Ramos (cell line): ENCODE measurements around the gene NLRP14.

Source experiments
- in situ Hi-C: fragments of 300-500 bp; cut with MboI; formaldehyde crosslinking; loops from one replicate; pipeline ENCODE4 v1.14.3; 2022; ENCODE audit warnings: low sequenced_read_pairs; ENCODE audit not compliant: unreplicated experiment

The NLRP14 gene, protein sequence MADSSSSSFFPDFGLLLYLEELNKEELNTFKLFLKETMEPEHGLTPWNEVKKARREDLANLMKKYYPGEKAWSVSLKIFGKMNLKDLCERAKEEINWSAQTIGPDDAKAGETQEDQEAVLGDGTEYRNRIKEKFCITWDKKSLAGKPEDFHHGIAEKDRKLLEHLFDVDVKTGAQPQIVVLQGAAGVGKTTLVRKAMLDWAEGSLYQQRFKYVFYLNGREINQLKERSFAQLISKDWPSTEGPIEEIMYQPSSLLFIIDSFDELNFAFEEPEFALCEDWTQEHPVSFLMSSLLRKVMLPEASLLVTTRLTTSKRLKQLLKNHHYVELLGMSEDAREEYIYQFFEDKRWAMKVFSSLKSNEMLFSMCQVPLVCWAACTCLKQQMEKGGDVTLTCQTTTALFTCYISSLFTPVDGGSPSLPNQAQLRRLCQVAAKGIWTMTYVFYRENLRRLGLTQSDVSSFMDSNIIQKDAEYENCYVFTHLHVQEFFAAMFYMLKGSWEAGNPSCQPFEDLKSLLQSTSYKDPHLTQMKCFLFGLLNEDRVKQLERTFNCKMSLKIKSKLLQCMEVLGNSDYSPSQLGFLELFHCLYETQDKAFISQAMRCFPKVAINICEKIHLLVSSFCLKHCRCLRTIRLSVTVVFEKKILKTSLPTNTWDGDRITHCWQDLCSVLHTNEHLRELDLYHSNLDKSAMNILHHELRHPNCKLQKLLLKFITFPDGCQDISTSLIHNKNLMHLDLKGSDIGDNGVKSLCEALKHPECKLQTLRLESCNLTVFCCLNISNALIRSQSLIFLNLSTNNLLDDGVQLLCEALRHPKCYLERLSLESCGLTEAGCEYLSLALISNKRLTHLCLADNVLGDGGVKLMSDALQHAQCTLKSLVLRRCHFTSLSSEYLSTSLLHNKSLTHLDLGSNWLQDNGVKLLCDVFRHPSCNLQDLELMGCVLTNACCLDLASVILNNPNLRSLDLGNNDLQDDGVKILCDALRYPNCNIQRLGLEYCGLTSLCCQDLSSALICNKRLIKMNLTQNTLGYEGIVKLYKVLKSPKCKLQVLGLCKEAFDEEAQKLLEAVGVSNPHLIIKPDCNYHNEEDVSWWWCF

GRCh38 chr11:7020183-7020917 lies at the start of gene NLRP14, which contains the start of gene ZNF214:
Gene NLRP14, plus strand, starts transcription at chr11:7020479. Its CDS starts 18,108 bp downstream, at chr11:7038587.
Gene ZNF214, minus strand, starts transcription at chr11:7020346. Its CDS starts 17,511 bp downstream, at chr11:7002835.
- in situ Hi-C loops, result no loop called here

GRCh38 chr11:6979365-6979764 lies 40.9 kb upstream of the NLRP14 start:
- in situ Hi-C loops, result no loop called here

DNA sequence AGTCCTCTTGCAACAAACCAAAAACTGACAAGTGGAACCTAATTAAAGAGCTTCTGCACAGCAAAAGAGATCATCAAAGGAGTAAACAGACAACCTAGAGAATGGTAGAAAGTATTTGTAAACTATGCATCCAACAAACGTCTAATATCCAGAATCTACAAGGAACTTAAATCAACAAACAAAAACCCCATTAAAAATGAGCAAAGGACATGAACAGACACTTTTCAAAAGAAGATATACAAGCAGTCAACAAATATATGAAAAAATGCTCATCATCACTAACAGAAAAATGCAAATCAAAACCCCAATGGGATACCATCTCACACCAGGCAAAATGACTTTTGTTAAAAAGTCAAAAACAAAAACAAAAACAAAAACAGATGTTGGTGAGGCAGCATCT lies 33.8 kb upstream of the NLRP14 start:
- in situ Hi-C loops, result no loop called here

- in situ Hi-C loops, result no loop called here
These were observed 31.8 kb upstream of the NLRP14 start for GRCh38 chr11:6988506-6988905.

GRCh38 chr11:6991227-6991626 lies 29.1 kb upstream of the NLRP14 start:
- in situ Hi-C loops, result no loop called here

GRCh38 chr11:6992026-6992425 lies 28.3 kb upstream of the NLRP14 start:
- in situ Hi-C loops, result no loop called here

- in situ Hi-C loops, result no loop called here
These were observed 27.5 kb upstream of the NLRP14 start for GRCh38 chr11:6992457-6993417.

DNA sequence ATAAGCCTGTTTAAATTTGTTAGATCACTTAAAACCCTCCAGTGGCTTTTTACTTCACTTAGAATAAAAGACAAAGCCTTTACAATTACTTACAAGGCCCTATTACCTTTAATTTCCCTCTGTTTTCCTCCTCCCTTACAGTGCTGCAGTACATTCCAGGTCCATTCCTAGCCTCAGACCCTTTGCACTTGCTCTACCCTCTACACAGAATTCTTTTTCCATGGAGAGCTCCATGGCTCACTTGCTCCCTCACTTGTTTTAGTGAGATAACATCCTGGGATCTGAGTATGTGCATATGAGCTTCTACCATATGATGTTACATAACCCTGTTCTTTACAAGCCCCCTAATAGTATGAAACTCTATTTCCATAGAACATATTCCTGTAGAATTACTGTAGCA lies 24.6 kb upstream of the NLRP14 start:
- in situ Hi-C loops, result no loop called here

GRCh38 chr11:7004482-7004881 lies 15.8 kb upstream of the NLRP14 start:
- in situ Hi-C loops, result no loop called here

DNA sequence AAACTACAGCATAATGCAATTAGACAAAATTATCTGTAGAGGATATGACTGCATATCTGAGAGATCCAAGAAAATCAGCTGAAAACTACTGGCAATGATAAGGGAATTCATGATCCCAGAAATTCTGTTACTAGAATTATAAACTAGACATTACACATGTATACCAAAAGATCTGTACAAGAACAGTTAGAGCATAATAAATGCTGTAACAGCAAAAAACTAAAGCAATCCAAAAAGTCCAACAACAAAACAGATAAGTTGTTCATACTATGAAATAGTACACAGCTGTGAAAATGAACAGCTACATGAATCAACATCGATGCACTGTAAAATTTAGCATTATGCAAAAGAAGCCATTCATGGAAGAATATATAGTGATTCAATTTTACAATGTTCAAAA lies 6.2 kb upstream of the NLRP14 start:
- in situ Hi-C loops, result no loop called here

DNA sequence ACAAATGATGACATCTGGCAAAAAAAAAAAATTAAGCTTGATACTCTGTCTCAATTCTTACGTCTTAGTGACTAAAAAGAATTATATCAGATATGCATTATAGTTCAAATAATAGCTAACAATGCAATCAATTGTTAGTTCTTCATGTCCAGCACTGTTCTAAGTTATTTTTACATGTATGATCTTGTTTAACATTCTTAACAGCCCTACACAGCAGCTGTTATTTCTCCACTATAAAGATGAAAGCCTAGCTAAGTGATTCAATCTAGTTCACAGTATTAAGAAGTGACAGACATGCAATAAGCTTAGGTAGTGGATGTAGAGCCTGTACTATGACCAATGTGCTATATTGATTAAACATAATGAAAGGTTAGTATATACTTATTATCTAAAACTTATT lies 4.3 kb upstream of the NLRP14 start:
- in situ Hi-C loops, result no loop called here

- in situ Hi-C loops, result no loop called here
These were observed 638 bp upstream of the NLRP14 start for GRCh38 chr11:7019500-7020182.

DNA sequence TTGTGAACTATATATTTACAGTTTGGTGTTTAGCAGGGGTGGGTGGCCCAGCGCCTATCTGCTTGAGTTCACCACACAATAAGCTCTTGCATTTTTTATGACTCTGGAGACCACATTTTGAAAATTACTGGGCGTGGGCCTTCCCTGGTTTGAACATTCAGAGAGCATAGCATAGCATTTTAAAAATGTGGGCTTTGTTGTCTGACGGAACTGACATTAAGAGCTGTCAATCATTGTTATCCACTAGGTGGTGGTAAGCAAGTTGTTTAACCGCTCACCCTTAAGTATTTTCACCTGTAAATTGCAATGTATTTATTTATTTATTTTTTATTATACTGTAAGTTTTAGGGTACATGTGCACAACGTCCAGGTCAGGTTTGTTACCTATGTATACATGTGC lies 1.0 kb downstream of the NLRP14 start:
- in situ Hi-C loops, result no loop called here

- in situ Hi-C loops, result no loop called here
These were observed 7.9 kb downstream of the NLRP14 start for GRCh38 chr11:7028141-7028540.

DNA sequence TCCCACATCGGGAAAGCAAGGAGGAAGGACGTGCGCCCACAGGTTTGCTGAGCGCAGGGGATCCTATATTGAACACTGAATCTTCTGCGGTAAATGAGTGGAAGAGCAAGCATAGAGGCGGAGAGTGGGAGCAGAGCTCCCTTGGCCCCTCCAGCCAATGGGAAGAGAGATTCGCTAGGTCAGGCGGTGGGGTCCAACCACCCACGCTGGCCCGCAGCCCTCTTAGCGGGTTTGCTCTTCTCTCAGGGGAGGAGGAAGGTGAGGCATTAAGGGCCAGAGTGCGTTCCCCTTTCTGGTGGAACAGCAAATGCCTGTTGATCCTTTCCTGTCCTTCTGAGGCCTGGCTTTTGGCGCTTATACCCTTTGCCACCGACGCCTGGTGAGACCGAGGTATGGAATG lies 10.6 kb downstream of the NLRP14 start:
- in situ Hi-C loops, result no loop called here

DNA sequence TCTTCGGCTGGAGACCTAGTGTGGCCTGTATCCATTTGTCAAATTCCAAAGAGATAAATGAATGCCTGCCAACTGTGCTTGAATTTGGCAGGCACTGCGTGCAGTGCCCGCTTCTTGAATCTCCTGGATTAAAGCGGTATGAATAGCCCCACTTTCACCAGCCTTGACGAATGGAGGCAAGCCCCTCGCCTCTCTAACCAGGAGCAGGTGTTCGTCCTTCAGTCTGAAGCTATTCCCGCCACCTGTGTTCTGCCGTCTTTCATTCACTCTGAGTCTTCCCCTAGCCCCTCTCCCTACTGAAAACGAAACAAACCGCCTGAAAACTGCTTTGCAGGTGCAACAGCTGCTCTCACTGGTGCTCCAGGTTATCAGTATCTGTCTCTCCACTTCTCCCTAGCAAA lies 11.2 kb downstream of the NLRP14 start:
- in situ Hi-C loops, result no loop called here

DNA sequence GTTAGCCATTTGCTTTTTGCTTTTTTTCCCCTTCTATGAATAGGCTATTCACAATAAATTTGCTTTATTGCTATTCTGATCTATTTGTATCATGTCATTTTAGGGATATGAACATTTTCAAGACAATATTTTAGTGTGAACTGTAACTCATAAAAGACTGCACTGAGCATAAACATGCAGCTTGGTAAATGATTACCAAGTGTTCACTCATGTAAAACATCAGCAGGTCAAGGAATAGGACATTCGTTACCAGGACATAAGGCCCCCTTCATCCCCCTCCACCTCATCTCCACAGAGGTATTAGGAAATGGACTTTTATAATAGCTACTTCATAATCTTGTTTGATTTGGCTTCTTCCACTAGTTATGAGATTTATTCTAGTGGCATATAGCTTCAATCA lies 12.4 kb downstream of the NLRP14 start:
- in situ Hi-C loops, result no loop called here

- in situ Hi-C loops, result no loop called here
These were observed 13.7 kb downstream of the NLRP14 start for GRCh38 chr11:7034019-7034418.
